Fibroblast of lung (primary cell): ENCODE measurements around the gene GRIA1.

Experiments used
- EZH2 ChIP-seq: IDR thresholded peaks from 2 replicates; pipeline ENCODE4 v1.5.1; 2012; ENCODE audit warnings: low read length, control low read depth, mild to moderate bottlenecking; ENCODE audit errors: missing control alignments
- TF ChIP-seq, protein P1 (sequence below), 2 donors: IDR thresholded peaks in 1 of 2; conservative IDR thresholded peaks in 1 of 2; 1 replicate in 1 of 2; 2 replicates in 1 of 2; pipeline ENCODE4 v1.5.1; 2011 to 2012; ENCODE audit warnings: low read length in 2 of 2, control low read depth in 1 of 2, inconsistent platforms in 1 of 2, low read depth in 1 of 2, mild to moderate bottlenecking in 1 of 2

DNA sequence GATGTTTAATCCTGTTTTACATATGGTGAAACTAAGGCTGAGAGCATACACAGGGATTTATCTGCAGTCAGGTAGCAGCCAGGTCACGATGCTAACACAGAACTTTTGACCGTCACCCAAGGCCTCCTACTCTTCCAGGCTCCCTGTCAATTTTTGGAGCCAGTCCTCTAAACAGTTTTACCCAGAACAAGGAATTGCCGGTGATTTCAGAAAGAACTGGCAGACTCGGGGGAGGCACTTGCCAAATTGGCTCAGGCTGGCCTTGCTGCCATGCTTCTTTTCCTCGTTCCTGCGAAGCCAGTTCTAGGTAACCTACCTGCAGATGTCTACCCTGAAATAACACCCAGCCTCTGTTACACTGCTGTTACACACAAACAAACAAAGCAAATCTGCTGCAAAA, 21.2 kb downstream of the GRIA1 start:
- TF ChIP-seq, protein P1, sequence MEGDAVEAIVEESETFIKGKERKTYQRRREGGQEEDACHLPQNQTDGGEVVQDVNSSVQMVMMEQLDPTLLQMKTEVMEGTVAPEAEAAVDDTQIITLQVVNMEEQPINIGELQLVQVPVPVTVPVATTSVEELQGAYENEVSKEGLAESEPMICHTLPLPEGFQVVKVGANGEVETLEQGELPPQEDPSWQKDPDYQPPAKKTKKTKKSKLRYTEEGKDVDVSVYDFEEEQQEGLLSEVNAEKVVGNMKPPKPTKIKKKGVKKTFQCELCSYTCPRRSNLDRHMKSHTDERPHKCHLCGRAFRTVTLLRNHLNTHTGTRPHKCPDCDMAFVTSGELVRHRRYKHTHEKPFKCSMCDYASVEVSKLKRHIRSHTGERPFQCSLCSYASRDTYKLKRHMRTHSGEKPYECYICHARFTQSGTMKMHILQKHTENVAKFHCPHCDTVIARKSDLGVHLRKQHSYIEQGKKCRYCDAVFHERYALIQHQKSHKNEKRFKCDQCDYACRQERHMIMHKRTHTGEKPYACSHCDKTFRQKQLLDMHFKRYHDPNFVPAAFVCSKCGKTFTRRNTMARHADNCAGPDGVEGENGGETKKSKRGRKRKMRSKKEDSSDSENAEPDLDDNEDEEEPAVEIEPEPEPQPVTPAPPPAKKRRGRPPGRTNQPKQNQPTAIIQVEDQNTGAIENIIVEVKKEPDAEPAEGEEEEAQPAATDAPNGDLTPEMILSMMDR (conservative IDR thresholded peaks at IDR 0.05 in 1 of 2, IDR thresholded peaks at IDR 0.05 in 1 of 2; ENCODE audit: low read depth in 1 of 2, low read length in 2 of 2) = no peak
- no peak for TF ChIP-seq EZH2
